ENCODE data around the gene HDHD2. TPM values are rescaled to one million over a fixed set of nuclear protein-coding genes. Genes with fewer than 3 reads are reported as not detected.
A peak's percentile ranks its signal among the peaks of the same experiment; 100 is the strongest.

HDHD2 gene
- total and polyA plus RNA-seq, 4 donors: 16.7 to 38.2 (median 30.1) TPM

GRCh38 chr18:47174545-47175116, 24.3 kb upstream of the HDHD2 start:
- 70 to 78% methylated on average over 13 of the region's 13 CpGs for WGBS, 2 donors
- Histone ChIP-seq H3K4me1 (ENCODE audit: control insufficient read depth in 5 of 5, insufficient read depth in 5 of 5, low read length in 5 of 5) (peaks cover 4 to 22% (median 10%) of the 10 kb centered on the region in 5 donors), H3K36me3 (ENCODE audit: control insufficient read depth in 4 of 4, insufficient read depth in 4 of 4, low read length in 4 of 4) (no peaks in the 10 kb centered on the region), H3K9ac (ENCODE audit: insufficient read depth in 1 of 2, low read length in 2 of 2) (peak overlapping the region in 1 of 2 donors; percentile 65), H3K9me3 (ENCODE audit: control insufficient read depth in 4 of 4, insufficient read depth in 3 of 4, low read length in 3 of 4) (no peaks in the 10 kb centered on the region), H3K27me3 (ENCODE audit: control insufficient read depth in 3 of 3, insufficient read depth in 3 of 3, low read length in 2 of 3) (no peaks in the 10 kb centered on the region), H3K4me3 (no peak overlapping the region), H3K27ac (ENCODE audit: low read depth in 1 of 2, low read length in 1 of 2) (no peak overlapping the region)
- DNase-seq: peak in 2 of 3 donors; percentile 15 to 33
- no peak for TF ChIP-seq CTCF (IDR thresholded peaks at IDR 0.05; ENCODE audit: control extremely low read depth, extremely low read depth)
- no peak for ATAC-seq (ENCODE audit: insufficient read depth, low FRiP score)

- TF ChIP-seq CTCF (IDR thresholded peaks at IDR 0.05; ENCODE audit: control extremely low read depth, extremely low read depth): no peak
- Histone ChIP-seq H3K9me3 (ENCODE audit: control insufficient read depth in 4 of 4, insufficient read depth in 3 of 4, low read length in 3 of 4) (no peaks in the 10 kb centered on the region), H3K36me3 (ENCODE audit: control insufficient read depth in 4 of 4, insufficient read depth in 4 of 4, low read length in 4 of 4) (no peaks in the 10 kb centered on the region), H3K27me3 (ENCODE audit: control insufficient read depth in 3 of 3, insufficient read depth in 3 of 3, low read length in 2 of 3) (no peaks in the 10 kb centered on the region), H3K27ac (ENCODE audit: low read depth in 1 of 2, low read length in 1 of 2) (no peak overlapping the region), H3K4me1 (ENCODE audit: control insufficient read depth in 5 of 5, insufficient read depth in 5 of 5, low read length in 5 of 5) (peaks cover 4 to 24% (median 10%) of the 10 kb centered on the region in 5 donors), H3K9ac (ENCODE audit: insufficient read depth in 1 of 2, low read length in 2 of 2) (no peak overlapping the region), H3K4me3 (no peak overlapping the region)
- no peak for ATAC-seq (ENCODE audit: insufficient read depth, low FRiP score)
- DNase-seq: no peak
- 81 to 86% methylated on average over 2 of the region's 2 CpGs for WGBS, 2 donors
Measured at GRCh38 chr18:47172476-47172875, 22.2 kb upstream of the HDHD2 start.

GRCh38 chr18:47168913-47169312, 18.6 kb upstream of the HDHD2 start:
- Histone ChIP-seq H3K4me1 (ENCODE audit: control insufficient read depth in 5 of 5, insufficient read depth in 5 of 5, low read length in 5 of 5) (peaks cover 0 to 20% (median 0%) of the 10 kb centered on the region in 5 donors), H3K9ac (ENCODE audit: insufficient read depth in 1 of 2, low read length in 2 of 2) (no peak overlapping the region), H3K36me3 (ENCODE audit: control insufficient read depth in 4 of 4, insufficient read depth in 4 of 4, low read length in 4 of 4) (no peaks in the 10 kb centered on the region), H3K9me3 (ENCODE audit: control insufficient read depth in 4 of 4, insufficient read depth in 3 of 4, low read length in 3 of 4) (no peaks in the 10 kb centered on the region), H3K4me3 (no peak overlapping the region), H3K27me3 (ENCODE audit: control insufficient read depth in 3 of 3, insufficient read depth in 3 of 3, low read length in 2 of 3) (no peaks in the 10 kb centered on the region), H3K27ac (ENCODE audit: low read depth in 1 of 2, low read length in 1 of 2) (no peak overlapping the region)
- 79 to 85% methylated on average over 1 of the region's 1 CpG for WGBS, 2 donors
- ATAC-seq (ENCODE audit: insufficient read depth, low FRiP score) (no peak), DNase-seq (no peak)
- TF ChIP-seq CTCF (IDR thresholded peaks at IDR 0.05; ENCODE audit: control extremely low read depth, extremely low read depth): no peak

GRCh38 chr18:47168509-47168908, 18.2 kb upstream of the HDHD2 start:
- no peaks in the 10 kb centered on the region for H3K9me3 ChIP-seq (ENCODE audit: control insufficient read depth in 4 of 4, insufficient read depth in 3 of 4, low read length in 3 of 4)
- H3K4me1 ChIP-seq (ENCODE audit: control insufficient read depth in 5 of 5, insufficient read depth in 5 of 5, low read length in 5 of 5): peaks cover 0 to 16% (median 0%) of the 10 kb centered on the region in 5 donors
- no peaks in the 10 kb centered on the region for H3K36me3 ChIP-seq (ENCODE audit: control insufficient read depth in 4 of 4, insufficient read depth in 4 of 4, low read length in 4 of 4)
- ATAC-seq (ENCODE audit: insufficient read depth, low FRiP score) (no peak), DNase-seq (no peak)
- TF ChIP-seq CTCF (IDR thresholded peaks at IDR 0.05; ENCODE audit: control extremely low read depth, extremely low read depth): no peak
- no peak overlapping the region for H3K4me3 ChIP-seq
- H3K27me3 ChIP-seq (ENCODE audit: control insufficient read depth in 3 of 3, insufficient read depth in 3 of 3, low read length in 2 of 3): no peaks in the 10 kb centered on the region
- H3K9ac ChIP-seq (ENCODE audit: insufficient read depth in 1 of 2, low read length in 2 of 2): no peak overlapping the region
- no peak overlapping the region for H3K27ac ChIP-seq (ENCODE audit: low read depth in 1 of 2, low read length in 1 of 2)
